GM23248 (cell line): ENCODE data around the gene ANKRD13B. TPM values are rescaled to one million over a fixed set of nuclear protein-coding genes. Genes with fewer than 3 reads are reported as not detected.

Experiments
- DNase-seq: peaks from one replicate; pipeline ENCODE4 v3.0.0-alpha.2; 2015
- H2AFZ ChIP-seq: fragments of 200-600 bp; sonication (generic); 2 replicates; pipeline ENCODE4 v1.6.1; 2016; ENCODE audit warnings: antibody characterized with exemption
- H3F3A ChIP-seq: fragments of 200-600 bp; sonication (generic); 2 replicates; pipeline ENCODE4 v1.6.1; 2016; ENCODE audit warnings: mild to moderate bottlenecking, antibody characterized with exemption, mixed run types; ENCODE audit not compliant: insufficient read depth
- H3K27ac ChIP-seq: fragments of 200-600 bp; sonication (generic); 2 replicates; pipeline ENCODE4 v1.5.1; 2016; ENCODE audit warnings: mild to moderate bottlenecking
- H3K27me3 ChIP-seq: fragments of 200-600 bp; sonication (generic); replicated peaks from 2 replicates; pipeline ENCODE4 v1.6.1; 2016; ENCODE audit warnings: mild to moderate bottlenecking; ENCODE audit not compliant: insufficient read depth
- H3K36me3 ChIP-seq: fragments of 200-600 bp; sonication (generic); 2 replicates; pipeline ENCODE4 v1.6.1; 2016; ENCODE audit warnings: low read depth, mild to moderate bottlenecking
- H3K4me1 ChIP-seq: fragments of 200-600 bp; sonication (generic); 2 replicates; pipeline ENCODE4 v1.6.1; 2016; ENCODE audit warnings: mild to moderate bottlenecking; ENCODE audit not compliant: insufficient read depth
- H3K4me2 ChIP-seq: fragments of 200-600 bp; sonication (generic); one replicate; pipeline ENCODE4 v1.6.1; 2016; ENCODE audit warnings: mild to moderate bottlenecking; ENCODE audit not compliant: unreplicated experiment
- H3K4me3 ChIP-seq: fragments of 200-600 bp; sonication (generic); 2 replicates; pipeline ENCODE4 v1.5.1; 2016; ENCODE audit warnings: mild to moderate bottlenecking
- H3K79me2 ChIP-seq: fragments of 200-600 bp; sonication (generic); 2 replicates; pipeline ENCODE4 v1.6.1; 2016; ENCODE audit warnings: mild to moderate bottlenecking; ENCODE audit not compliant: insufficient read depth
- H3K9ac ChIP-seq: fragments of 200-600 bp; sonication (generic); 2 replicates; pipeline ENCODE4 v1.6.1; 2016; ENCODE audit warnings: mild to moderate bottlenecking
- H3K9me2 ChIP-seq: fragments of 200-600 bp; sonication (generic); 2 replicates; pipeline ENCODE4 v1.6.1; 2016; ENCODE audit warnings: mixed run types, mild to moderate bottlenecking, moderate library complexity; ENCODE audit not compliant: insufficient read depth
- H3K9me3 ChIP-seq: fragments of 200-600 bp; sonication (generic); one replicate; pipeline ENCODE4 v1.6.1; 2017; ENCODE audit warnings: low read depth
- H4K20me1 ChIP-seq: fragments of 200-600 bp; sonication (generic); 2 replicates; pipeline ENCODE4 v1.6.0; 2016; ENCODE audit not compliant: insufficient read depth
- EZH2 ChIP-seq: fragments of 200-600 bp; sonication (generic); IDR thresholded peaks from 2 replicates; pipeline ENCODE4 v1.6.1; 2018; ENCODE audit warnings: antibody characterized with exemption, mild to moderate bottlenecking; ENCODE audit not compliant: insufficient read depth, poor library complexity, severe bottlenecking
- EZH2phosphoT487 ChIP-seq: fragments of 200-600 bp; sonication (generic); IDR thresholded peaks from 2 replicates; pipeline ENCODE4 v1.6.1; 2018; ENCODE audit warnings: antibody characterized with exemption, moderate library complexity, mild to moderate bottlenecking, low read depth; ENCODE audit not compliant: insufficient read depth
- WGBS, 2 experiments: methylation state at CpG; one replicate each; pipeline ENCODE4 v1.1.6; 2015 to 2017; ENCODE audit warnings: low lambda C conversion rate in 2 of 2, low coverage in 1 of 2; ENCODE audit errors: missing lambda C conversion rate in 2 of 2; 5-methylcytosine and 5-hydroxymethylcytosine counted together
- in situ Hi-C: fragments of 300-500 bp; cut with MboI; formaldehyde crosslinking; loops from 2 replicates; pipeline ENCODE4 v1.15.0; 2020
- polyA plus RNA-seq: library from polyadenylated mRNA; unstranded; fragments of >200 nt; fragmentation: Nextera tagmentation; extraction: Ambion mirVana; gene quantifications from 2 replicates; pipeline ENCODE4 v1.2.1, GENCODE V29; 2016
- total RNA-seq: library from RNA; depleted of rRNA; stranded (reverse); fragments of >200 nt; shearing (Covaris generic); gene quantifications from 2 replicates; pipeline ENCODE4 v1.2.3, GENCODE V29; 2014

The ANKRD13B gene
- total and polyA plus RNA-seq, 2 experiments from 2014 or later = 1.7 to 9.4 TPM

DNA sequence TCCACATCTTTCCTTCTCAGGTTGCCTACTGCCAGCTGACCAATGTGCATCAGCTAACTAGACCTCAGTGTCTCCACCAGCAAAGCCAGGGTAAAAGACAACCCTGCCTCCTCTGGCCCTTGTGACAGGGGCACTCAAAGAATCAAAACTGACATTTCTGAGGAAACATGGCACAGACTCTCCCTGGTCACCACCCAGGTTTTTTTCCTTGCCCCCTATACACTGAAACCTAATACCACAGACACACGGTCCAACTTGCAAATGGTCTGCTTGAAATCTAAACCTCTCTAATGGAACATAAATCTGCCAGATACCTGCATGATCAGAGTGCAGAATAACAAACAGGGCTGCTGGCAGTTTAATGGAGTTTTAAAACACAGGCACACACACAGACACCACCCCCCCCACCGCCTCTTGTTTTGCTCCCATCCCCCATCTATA, 49.3 kb downstream of the ANKRD13B start:
- H3K4me3 ChIP-seq = no peak overlapping the region
- in situ Hi-C loops = loop anchor here (10.0 kb wide), 2 partner anchors 133 to 293 kb away; partner anchors contain the start of gene SSH2
- H2AFZ ChIP-seq = no peak overlapping the region
- no peaks in the 10 kb centered on the region for H3K27me3 ChIP-seq
- no peaks in the 10 kb centered on the region for H3K79me2 ChIP-seq
- TF ChIP-seq EZH2 (no peak), EZH2phosphoT487 (no peak)
- H4K20me1 ChIP-seq = no peaks in the 10 kb centered on the region
- H3K4me1 ChIP-seq = peaks cover 45% of the 10 kb centered on the region
- 76 to 84% methylated on average over 1 to 2 of the region's 2 CpGs for WGBS, 2 experiments
- no peak for DNase-seq
- peaks cover 49% of the 10 kb centered on the region for H3F3A ChIP-seq
- H3K9me3 ChIP-seq = no peaks in the 10 kb centered on the region
- no peaks in the 10 kb centered on the region for H3K9me2 ChIP-seq
- no peak overlapping the region for H3K27ac ChIP-seq
- H3K4me2 ChIP-seq = no peak overlapping the region
- H3K36me3 ChIP-seq = no peaks in the 10 kb centered on the region
- H3K9ac ChIP-seq = no peak overlapping the region

DNA sequence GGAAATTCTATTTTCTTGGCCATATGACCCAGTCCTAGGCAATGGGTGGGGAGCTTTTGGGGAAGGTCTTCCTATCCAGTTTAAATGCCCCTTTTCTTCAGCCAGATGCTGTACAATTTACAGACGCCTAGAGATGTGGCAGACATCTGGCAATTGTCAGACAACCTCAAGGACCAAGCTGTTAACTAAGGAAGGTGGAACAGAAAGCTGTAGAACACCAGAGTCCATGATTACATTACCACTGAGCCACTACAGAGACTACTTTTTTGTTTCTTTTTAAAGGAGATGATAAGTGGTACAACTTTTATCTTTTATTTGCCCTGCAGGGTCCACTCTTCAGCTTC, 50.9 kb downstream of the ANKRD13B start:
- Histone ChIP-seq H3K4me3 (no peak overlapping the region), H3K9me2 (no peaks in the 10 kb centered on the region), H3K4me2 (no peak overlapping the region), H3K79me2 (no peaks in the 10 kb centered on the region), H3K27ac (no peak overlapping the region), H3F3A (peaks cover 45% of the 10 kb centered on the region), H2AFZ (no peak overlapping the region), H3K9ac (no peak overlapping the region), H3K9me3 (no peaks in the 10 kb centered on the region), H4K20me1 (no peaks in the 10 kb centered on the region), H3K4me1 (peaks cover 44% of the 10 kb centered on the region), H3K27me3 (no peaks in the 10 kb centered on the region), H3K36me3 (no peaks in the 10 kb centered on the region)
- in situ Hi-C loops = loop anchor here (10.0 kb wide), 2 partner anchors 131 to 291 kb away; partner anchors contain the start of gene SSH2
- DNase-seq = no peak
- 63 to 83% methylated on average over 1 of the region's 1 CpG for WGBS, 2 experiments
- no peak for TF ChIP-seq EZH2phosphoT487
- TF ChIP-seq EZH2 = no peak

- no peaks in the 10 kb centered on the region for H4K20me1 ChIP-seq
- peak overlapping the region; percentile 73 for H3K9ac ChIP-seq
- 0 out of 2 replicates have a peak, but pooled peaks cover 1% of the 10 kb centered on the region for H3K36me3 ChIP-seq
- peak overlapping the region; percentile 69 for H3K4me2 ChIP-seq
- no peaks in the 10 kb centered on the region for H3K79me2 ChIP-seq
- H2AFZ ChIP-seq = peak overlapping the region; percentile 44
- in situ Hi-C loops = loop anchor here (10.0 kb wide), 2 partner anchors 129 to 289 kb away; partner anchors contain the start of gene SSH2
- H3F3A ChIP-seq = peaks cover 33% of the 10 kb centered on the region
- 1 to 2% methylated on average over 5 of the region's 5 CpGs for WGBS, 2 experiments
- DNase-seq = peak; percentile 94
- H3K27ac ChIP-seq = peak overlapping the region; percentile 95
- no peak for TF ChIP-seq EZH2phosphoT487
- TF ChIP-seq EZH2 = no peak
- H3K9me3 ChIP-seq = no peaks in the 10 kb centered on the region
- H3K9me2 ChIP-seq = no peaks in the 10 kb centered on the region
- peak overlapping the region; percentile 44 for H3K4me3 ChIP-seq
- peaks cover 27% of the 10 kb centered on the region for H3K4me1 ChIP-seq
- no peaks in the 10 kb centered on the region for H3K27me3 ChIP-seq
Measured at GRCh38 chr17:29645515-29646051, 52.7 kb downstream of the ANKRD13B start.

GRCh38 chr17:29648005-29648404, 55.1 kb downstream of the ANKRD13B start:
- Histone ChIP-seq H3K4me3 (no peak overlapping the region), H3K9ac (no peak overlapping the region), H3K27ac (no peak overlapping the region), H3K79me2 (no peaks in the 10 kb centered on the region), H2AFZ (no peak overlapping the region), H3F3A (peaks cover 30% of the 10 kb centered on the region), H3K4me1 (peaks cover 19% of the 10 kb centered on the region), H3K9me2 (no peaks in the 10 kb centered on the region), H3K9me3 (no peaks in the 10 kb centered on the region), H4K20me1 (no peaks in the 10 kb centered on the region), H3K36me3 (0 out of 2 replicates have a peak, but pooled peaks cover 5% of the 10 kb centered on the region), H3K27me3 (no peaks in the 10 kb centered on the region), H3K4me2 (no peak overlapping the region)
- TF ChIP-seq EZH2 (no peak), EZH2phosphoT487 (no peak)
- in situ Hi-C loops = loop anchor here (10.0 kb wide), 2 partner anchors 127 to 287 kb away; partner anchors contain the start of gene SSH2
- 63 to 78% methylated on average over 5 of the region's 5 CpGs for WGBS, 2 experiments
- peak; percentile 25 for DNase-seq
